ENCODE data around the gene KCNE4. TPM values are rescaled to one million over a fixed set of nuclear protein-coding genes. Genes with fewer than 3 reads are reported as not detected.

Gene KCNE4
- total RNA-seq, 1 experiment from 2014 or later = not detected

GRCh38 chr2:223027442-223027841, 24.5 kb upstream of the KCNE4 start:
- intact Hi-C loops (cut with micrococcal nuclease) = no loop called here
- Mint-ChIP-seq H3K4me3 (ENCODE audit: unreplicated experiment) (no peak overlapping the region), H3K9me3 (ENCODE audit: unreplicated experiment) (peaks cover 7% of the 10 kb centered on the region), H3K36me3 (ENCODE audit: insufficient read depth, unreplicated experiment) (no peaks in the 10 kb centered on the region), H3K27ac (ENCODE audit: low read depth, unreplicated experiment) (peak overlapping the region; percentile 62), H3K27me3 (ENCODE audit: insufficient read depth, unreplicated experiment) (no peaks in the 10 kb centered on the region), H3K4me1 (ENCODE audit: insufficient read depth, unreplicated experiment) (peaks cover 13% of the 10 kb centered on the region)
- POLR2A ChIA-PET = interaction anchor here (0.9 kb wide), 1 partner anchor 732 kb away, joined by 3 read pairs; no protein-coding TSS in a partner anchor
- no peak for TF ChIP-seq CTCF (IDR thresholded peaks at IDR 0.05; ENCODE audit: unreplicated experiment)
- peak; percentile 94 for DNase-seq (ENCODE audit: unreplicated experiment)
- BruUV-seq (replicated peaks) = no TSS peak
- CTCF ChIA-PET = interaction anchor here (0.6 to 2.2 kb wide), 3 partner anchors 35 to 505 kb away, joined by 3 to 7 read pairs (median 4); no protein-coding TSS in a partner anchor

DNA sequence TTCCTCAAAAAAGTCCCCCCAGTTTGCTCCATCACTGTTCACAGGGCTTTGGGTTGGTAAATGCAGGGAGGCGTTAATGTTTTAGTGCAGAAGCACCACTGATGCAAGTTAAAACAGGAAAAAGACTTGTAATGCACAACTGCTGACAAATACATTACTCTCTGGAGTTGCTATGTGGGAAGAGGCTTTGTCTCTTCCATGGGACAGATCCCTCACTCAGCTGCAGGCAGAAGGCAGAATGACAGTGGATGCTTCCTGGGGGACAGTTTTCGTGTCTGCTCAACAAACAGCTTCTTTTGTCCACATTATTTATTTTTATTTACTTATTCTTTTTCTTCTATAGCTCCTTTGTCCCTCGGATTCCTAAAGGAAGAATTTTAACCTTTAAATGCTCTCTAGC, 22.7 kb upstream of the KCNE4 start:
- Mint-ChIP-seq H3K9me3 (ENCODE audit: unreplicated experiment) (peaks cover 19% of the 10 kb centered on the region), H3K4me3 (ENCODE audit: unreplicated experiment) (no peak overlapping the region), H3K27ac (ENCODE audit: low read depth, unreplicated experiment) (no peak overlapping the region), H3K36me3 (ENCODE audit: insufficient read depth, unreplicated experiment) (no peaks in the 10 kb centered on the region), H3K4me1 (ENCODE audit: insufficient read depth, unreplicated experiment) (peaks cover 13% of the 10 kb centered on the region), H3K27me3 (ENCODE audit: insufficient read depth, unreplicated experiment) (no peaks in the 10 kb centered on the region)
- POLR2A ChIA-PET = no interaction called here
- DNase-seq (ENCODE audit: unreplicated experiment) = no peak
- TF ChIP-seq CTCF (IDR thresholded peaks at IDR 0.05; ENCODE audit: unreplicated experiment) = no peak
- CTCF ChIA-PET = interaction anchor here (2.2 kb wide), 1 partner anchor 58 kb away, joined by 7 read pairs; no protein-coding TSS in a partner anchor
- no TSS peak for BruUV-seq (replicated peaks)
- intact Hi-C loops (cut with micrococcal nuclease) = no loop called here

- no peaks in the 10 kb centered on the region for H3K36me3 Mint-ChIP-seq (ENCODE audit: insufficient read depth, unreplicated experiment)
- ChIA-PET POLR2A (no interaction called here), CTCF (interaction anchor here (0.6 to 0.7 kb wide), 2 partner anchors 41 to 579 kb away, joined by 3 read pairs; no protein-coding TSS in a partner anchor)
- H3K9me3 Mint-ChIP-seq (ENCODE audit: unreplicated experiment) = peaks cover 19% of the 10 kb centered on the region
- intact Hi-C loops (cut with micrococcal nuclease) = no loop called here
- DNase-seq (ENCODE audit: unreplicated experiment) = peak; percentile 35
- H3K4me3 Mint-ChIP-seq (ENCODE audit: unreplicated experiment) = no peak overlapping the region
- no TSS peak for BruUV-seq (replicated peaks)
- no peak overlapping the region for H3K27ac Mint-ChIP-seq (ENCODE audit: low read depth, unreplicated experiment)
- H3K4me1 Mint-ChIP-seq (ENCODE audit: insufficient read depth, unreplicated experiment) = peaks cover 3% of the 10 kb centered on the region
- H3K27me3 Mint-ChIP-seq (ENCODE audit: insufficient read depth, unreplicated experiment) = no peaks in the 10 kb centered on the region
- TF ChIP-seq CTCF (IDR thresholded peaks at IDR 0.05; ENCODE audit: unreplicated experiment) = no peak
Observed at GRCh38 chr2:223032187-223033142, 19.5 kb upstream of the KCNE4 start.

GRCh38 chr2:223034221-223034975, 17.6 kb upstream of the KCNE4 start:
- H3K36me3 Mint-ChIP-seq (ENCODE audit: insufficient read depth, unreplicated experiment) = no peaks in the 10 kb centered on the region
- intact Hi-C loops (cut with micrococcal nuclease) = no loop called here
- TF ChIP-seq CTCF (IDR thresholded peaks at IDR 0.05; ENCODE audit: unreplicated experiment) = no peak
- H3K9me3 Mint-ChIP-seq (ENCODE audit: unreplicated experiment) = peaks cover 19% of the 10 kb centered on the region
- H3K4me3 Mint-ChIP-seq (ENCODE audit: unreplicated experiment) = no peak overlapping the region
- H3K27me3 Mint-ChIP-seq (ENCODE audit: insufficient read depth, unreplicated experiment) = no peaks in the 10 kb centered on the region
- no TSS peak for BruUV-seq (replicated peaks)
- CTCF ChIA-PET = no interaction called here
- no peak for DNase-seq (ENCODE audit: unreplicated experiment)
- H3K4me1 Mint-ChIP-seq (ENCODE audit: insufficient read depth, unreplicated experiment) = no peaks in the 10 kb centered on the region
- POLR2A ChIA-PET = interaction anchor here (0.6 kb wide), 1 partner anchor 425 kb away, joined by 3 read pairs; no protein-coding TSS in a partner anchor
- H3K27ac Mint-ChIP-seq (ENCODE audit: low read depth, unreplicated experiment) = no peak overlapping the region
